GM23338 (cell line): ENCODE data around the gene NINJ1. TPM values are rescaled to one million over a fixed set of nuclear protein-coding genes. Genes with fewer than 3 reads are reported as not detected.

ENCODE experiments used
- ATAC-seq: fragments of 200-7000 bp; cut with Tn5 transposase; 3 replicates; pipeline ENCODE4 v1.9.1; 2020
- DNase-seq: peaks from one replicate; pipeline ENCODE4 v3.0.0-alpha.2; 2015; ENCODE audit warnings: low spot score
- H2AFZ ChIP-seq: fragments of 200-600 bp; sonication (generic); 2 replicates; pipeline ENCODE4 v1.8.0; 2016; ENCODE audit warnings: antibody characterized with exemption, mild to moderate bottlenecking, moderate library complexity
- H3F3A ChIP-seq: fragments of 200-600 bp; sonication (generic); replicated peaks from 2 replicates; pipeline ENCODE4 v1.8.0; 2017; ENCODE audit warnings: antibody characterized with exemption, mixed run types, low read depth
- H3K27ac ChIP-seq: fragments of 200-600 bp; sonication (generic); 2 replicates; pipeline ENCODE4 v1.6.1; 2016; ENCODE audit warnings: low read depth
- H3K27me3 ChIP-seq: fragments of 200-600 bp; sonication (generic); 2 replicates; pipeline ENCODE4 v1.8.0; 2016; ENCODE audit warnings: mild to moderate bottlenecking, mixed run types, moderate library complexity; ENCODE audit not compliant: insufficient read depth
- H3K36me3 ChIP-seq: fragments of 200-600 bp; sonication (generic); 2 replicates; pipeline ENCODE4 v1.8.0; 2016; ENCODE audit warnings: mild to moderate bottlenecking; ENCODE audit not compliant: insufficient read depth
- H3K4me1 ChIP-seq: fragments of 200-600 bp; sonication (generic); 2 replicates; pipeline ENCODE4 v1.8.0; 2016; ENCODE audit warnings: mild to moderate bottlenecking, moderate library complexity; ENCODE audit not compliant: insufficient read depth
- H3K4me2 ChIP-seq: fragments of 200-600 bp; sonication (generic); 2 replicates; pipeline ENCODE4 v1.7.1; 2017; ENCODE audit warnings: mixed run types
- H3K4me3 ChIP-seq: fragments of 200-600 bp; sonication (generic); 2 replicates; pipeline ENCODE4 v1.6.1; 2016; ENCODE audit warnings: mixed run types
- H3K79me2 ChIP-seq: fragments of 200-600 bp; sonication (generic); replicated peaks from 2 replicates; pipeline ENCODE4 v1.8.0; 2017; ENCODE audit warnings: mild to moderate bottlenecking; ENCODE audit not compliant: insufficient read depth
- H3K9me2 ChIP-seq: fragments of 200-600 bp; sonication (generic); 2 replicates; pipeline ENCODE4 v1.8.0; 2017; ENCODE audit not compliant: insufficient read depth
- H4K20me1 ChIP-seq: fragments of 200-600 bp; sonication (generic); replicated peaks from 2 replicates; pipeline ENCODE4 v1.8.0; 2017; ENCODE audit warnings: mild to moderate bottlenecking; ENCODE audit not compliant: insufficient read depth
- H3K27ac Mint-ChIP-seq: 2 replicates; pipeline ENCODE4 v1.8.0; 2020; ENCODE audit warnings: inconsistent platforms, mild to moderate bottlenecking, moderate library complexity, mixed read lengths
- H3K27me3 Mint-ChIP-seq: 3 replicates; pipeline ENCODE4 v1.8.0; 2022; ENCODE audit warnings: low read depth, mild to moderate bottlenecking, moderate library complexity, mixed read lengths, inconsistent platforms; ENCODE audit not compliant: insufficient read depth, poor library complexity
- H3K36me3 Mint-ChIP-seq: 3 replicates; pipeline ENCODE4 v1.8.0; 2021; ENCODE audit warnings: low read depth, mild to moderate bottlenecking, inconsistent platforms, moderate library complexity, mixed read lengths
- H3K4me1 Mint-ChIP-seq: 3 replicates; pipeline ENCODE4 v1.8.0; 2020; ENCODE audit warnings: mild to moderate bottlenecking, inconsistent platforms, mixed read lengths
- H3K4me3 Mint-ChIP-seq: 3 replicates; pipeline ENCODE4 v1.8.0; 2021; ENCODE audit warnings: moderate library complexity, mild to moderate bottlenecking, inconsistent platforms, mixed read lengths
- H3K9me3 Mint-ChIP-seq: 3 replicates; pipeline ENCODE4 v1.8.0; 2020; ENCODE audit warnings: moderate library complexity, mild to moderate bottlenecking, inconsistent platforms, mixed read lengths
- CREB1 ChIP-seq: fragments of 250-450 bp; sonication (Bioruptor Pico); IDR thresholded peaks from 2 replicates; pipeline ENCODE4 v1.5.0; 2020; ENCODE audit warnings: low read depth, mild to moderate bottlenecking, moderate library complexity
- CTCF ChIP-seq, 2 experiments: fragments of 200-600 bp in 1 of 2; sonication (generic) in 1 of 2; conservative IDR thresholded peaks; 2 replicates each; pipeline versions ENCODE4 v1.5.1 to v1.6.1; 2016 to 2017; ENCODE audit warnings: antibody characterized with exemption in 2 of 2, low read depth in 2 of 2, mild to moderate bottlenecking in 2 of 2, moderate library complexity in 1 of 2
- ETS1 ChIP-seq: IDR thresholded peaks from 2 replicates; pipeline ENCODE4 v1.6.1; 2016; ENCODE audit warnings: antibody characterized with exemption
- EZH2 ChIP-seq: fragments of 200-600 bp; sonication (generic); IDR thresholded peaks from one replicate; pipeline ENCODE4 v1.8.0; 2017; ENCODE audit warnings: antibody characterized with exemption, mild to moderate bottlenecking, low read depth; ENCODE audit not compliant: unreplicated experiment
- EZH2phosphoT487 ChIP-seq: fragments of 200-600 bp; sonication (generic); IDR thresholded peaks from one replicate; pipeline ENCODE4 v1.8.1; 2018; ENCODE audit warnings: antibody characterized with exemption; ENCODE audit not compliant: unreplicated experiment
- JUNB ChIP-seq: IDR thresholded peaks from one replicate; pipeline ENCODE4 v1.6.1; 2016; ENCODE audit warnings: antibody characterized with exemption; ENCODE audit not compliant: unreplicated experiment
- NANOG ChIP-seq: IDR thresholded peaks from 2 replicates; pipeline ENCODE4 v1.6.1; 2016; ENCODE audit warnings: antibody characterized with exemption, borderline replicate concordance
- POLR2AphosphoS5 ChIP-seq: IDR thresholded peaks from 2 replicates; pipeline ENCODE4 v1.6.1; 2016; ENCODE audit warnings: antibody characterized with exemption, low read depth
- STAT1 ChIP-seq: IDR thresholded peaks from one replicate; pipeline ENCODE4 v1.6.1; 2016; ENCODE audit warnings: antibody characterized with exemption; ENCODE audit not compliant: unreplicated experiment
- ZNF114 ChIP-seq: fragments of 250-450 bp; sonication (Bioruptor Pico); IDR thresholded peaks from 2 replicates; pipeline ENCODE4 v1.5.0; 2020; ENCODE audit warnings: mild to moderate bottlenecking, moderate library complexity
- ZNF331 ChIP-seq: fragments of 250-450 bp; sonication (Bioruptor Pico); IDR thresholded peaks from 2 replicates; pipeline ENCODE4 v1.5.0; 2020; ENCODE audit warnings: low read depth, mild to moderate bottlenecking, moderate library complexity
- ZNF462 ChIP-seq: fragments of 250-450 bp; sonication (Bioruptor Pico); IDR thresholded peaks from 2 replicates; pipeline ENCODE4 v1.5.0; 2020; ENCODE audit warnings: mild to moderate bottlenecking, moderate library complexity
- polyA plus RNA-seq: library from polyadenylated mRNA; unstranded; fragments of >200 nt; fragmentation: Nextera tagmentation; extraction: Ambion mirVana; gene quantifications from 2 replicates; pipeline ENCODE4 v1.2.1, GENCODE V29; 2016
- total RNA-seq: library from RNA; depleted of rRNA; stranded (reverse); fragments of >200 nt; shearing (Covaris generic); gene quantifications from 2 replicates; pipeline ENCODE4 v1.2.3, GENCODE V29; 2014

Gene NINJ1
- total and polyA plus RNA-seq, 2 experiments from 2014 or later: 36.3 to 39.7 TPM

- Histone ChIP-seq H3K79me2 (no peaks in the 10 kb centered on the region), H3K27me3 (no peaks in the 10 kb centered on the region), H3K4me1 (no peaks in the 10 kb centered on the region), H3K27ac (no peak overlapping the region), H3F3A (no peaks in the 10 kb centered on the region), H2AFZ (no peak overlapping the region), H3K4me3 (no peak overlapping the region), H3K9me2 (no peaks in the 10 kb centered on the region), H3K4me2 (no peak overlapping the region), H4K20me1 (no peaks in the 10 kb centered on the region), H3K36me3 (no peaks in the 10 kb centered on the region)
- Mint-ChIP-seq H3K4me3 (no peak overlapping the region), H3K4me1 (no peaks in the 10 kb centered on the region), H3K36me3 (no peaks in the 10 kb centered on the region), H3K27ac (no peak overlapping the region), H3K27me3 (peaks cover 8% of the 10 kb centered on the region), H3K9me3 (no peaks in the 10 kb centered on the region)
- ATAC-seq (no peak), DNase-seq (no peak)
- TF ChIP-seq EZH2phosphoT487 (no peak), ZNF331 (CRISPR knock-in tag) (no peak), ZNF114 (no peak), ZNF462 (CRISPR knock-in tag) (no peak), CTCF (conservative IDR thresholded peaks at IDR 0.05; ENCODE audit: low read depth in 2 of 2) (no peak), CREB1 (CRISPR knock-in tag) (no peak), NANOG (no peak), ETS1 (no peak), STAT1 (no peak), EZH2 (no peak), POLR2AphosphoS5 (no peak), JUNB (no peak)
Observed at GRCh38 chr9:93170571-93170970, 36.5 kb upstream of the NINJ1 start.
